Neural cell (in vitro differentiated cells): Measurements from ENCODE around the gene NLRX1. TPM values are rescaled to one million over a fixed set of nuclear protein-coding genes. Genes with fewer than 3 reads are reported as not detected.
"Not testable (repeated sequence)": the region's sequence is repeated elsewhere in the genome, so short reads cannot be mapped to it uniquely, and the experiment has no call there.

Experiments
- H2AFZ ChIP-seq: fragments of 200-600, 300-800 bp; sonication (generic), shearing (Covaris generic); 2 replicates; pipeline ENCODE4 v1.6.0; 2014; ENCODE audit warnings: low read depth, mild to moderate bottlenecking, antibody characterized with exemption, low read length, moderate library complexity
- H3F3A ChIP-seq: fragments of 200-600 bp; shearing (Covaris generic); 2 replicates; pipeline ENCODE4 v1.6.1; 2016; ENCODE audit warnings: mild to moderate bottlenecking, moderate library complexity, mixed read lengths, antibody characterized with exemption, low read length; ENCODE audit not compliant: insufficient read depth, poor library complexity, severe bottlenecking
- H3K27ac ChIP-seq: fragments of 200-600, 300-800 bp; sonication (generic), shearing (Covaris generic); 2 replicates; pipeline ENCODE4 v1.5.1; 2014; ENCODE audit warnings: mild to moderate bottlenecking, low read length, moderate library complexity
- H3K27me3 ChIP-seq: fragments of 300-800, 200-600 bp; sonication (generic), shearing (Covaris generic); 2 replicates; pipeline ENCODE4 v1.6.0; 2014; ENCODE audit warnings: mild to moderate bottlenecking, low read depth, low read length, moderate library complexity; ENCODE audit not compliant: insufficient read depth
- H3K36me3 ChIP-seq: fragments of 300-800, 200-600 bp; sonication (generic), shearing (Covaris generic); 2 replicates; pipeline ENCODE4 v1.5.1; 2014; ENCODE audit warnings: mild to moderate bottlenecking, antibody characterized with exemption, low read length, moderate library complexity; ENCODE audit not compliant: insufficient read depth
- H3K4me2 ChIP-seq: fragments of 300-800, 200-600 bp; sonication (generic), shearing (Covaris generic); 2 replicates; pipeline ENCODE4 v1.6.0; 2014; ENCODE audit warnings: mild to moderate bottlenecking, low read length
- H3K4me3 ChIP-seq: fragments of 300-800, 200-600 bp; sonication (generic), shearing (Covaris generic); 2 replicates; pipeline ENCODE4 v1.5.1; 2014; ENCODE audit warnings: mild to moderate bottlenecking, low read length, moderate library complexity
- H3K79me2 ChIP-seq: fragments of 200-600 bp; shearing (Covaris generic); replicated peaks from 2 replicates; pipeline ENCODE4 v1.6.0; 2014; ENCODE audit warnings: mild to moderate bottlenecking, low read length, moderate library complexity; ENCODE audit not compliant: insufficient read depth
- H3K9ac ChIP-seq: fragments of 300-800, 200-600 bp; sonication (generic), shearing (Covaris generic); 2 replicates; pipeline ENCODE4 v1.6.1; 2016; ENCODE audit warnings: mild to moderate bottlenecking, low read length, mixed read lengths
- H3K9me2 ChIP-seq: fragments of 200-600 bp; shearing (Covaris generic); 2 replicates; pipeline ENCODE4 v1.6.1; 2016; ENCODE audit warnings: mild to moderate bottlenecking, low read length, mixed read lengths; ENCODE audit not compliant: insufficient read depth
- H3K9me3 ChIP-seq: fragments of 200-600, 300-800 bp; sonication (generic), shearing (Covaris generic); 2 replicates; pipeline ENCODE4 v1.6.1; 2016; ENCODE audit warnings: mild to moderate bottlenecking, mixed run types, low read length, moderate library complexity, mixed read lengths
- H4K20me1 ChIP-seq: fragments of 200-600 bp; shearing (Covaris generic); 2 replicates; pipeline ENCODE4 v1.6.1; 2016; ENCODE audit warnings: mild to moderate bottlenecking, mixed run types; ENCODE audit not compliant: insufficient read depth
- CTCF ChIP-seq: fragments of 450-650 bp; IDR thresholded peaks from 2 replicates; pipeline ENCODE4 v1.5.1; 2014; ENCODE audit warnings: antibody characterized with exemption, mild to moderate bottlenecking, moderate library complexity; ENCODE audit not compliant: poor library complexity, severe bottlenecking
- EP300 ChIP-seq: fragments of 450-650 bp; conservative IDR thresholded peaks from 2 replicates; pipeline ENCODE4 v1.6.1; 2014; ENCODE audit warnings: antibody characterized with exemption, mild to moderate bottlenecking, moderate library complexity; ENCODE audit not compliant: poor library complexity, severe bottlenecking
- EZH2 ChIP-seq: fragments of 200-600, 300-800 bp; shearing (Covaris generic), sonication (generic); IDR thresholded peaks from 2 replicates; pipeline ENCODE4 v1.6.1; 2014; ENCODE audit warnings: antibody characterized with exemption, low read length, borderline replicate concordance, mild to moderate bottlenecking; ENCODE audit not compliant: insufficient read depth, poor library complexity, severe bottlenecking
- MXI1 ChIP-seq: fragments of 450-650 bp; conservative IDR thresholded peaks from 2 replicates; pipeline ENCODE4 v1.6.1; 2014; ENCODE audit warnings: antibody characterized with exemption, mild to moderate bottlenecking; ENCODE audit not compliant: poor library complexity, severe bottlenecking
- POLR2AphosphoS5 ChIP-seq: IDR thresholded peaks from 2 replicates; pipeline ENCODE4 v1.6.1; 2012
- RAD21 ChIP-seq: fragments of 450-650 bp; conservative IDR thresholded peaks from 2 replicates; pipeline ENCODE4 v1.6.1; 2014; ENCODE audit warnings: antibody characterized with exemption, mild to moderate bottlenecking, moderate library complexity
- REST ChIP-seq: IDR thresholded peaks from 2 replicates; pipeline ENCODE4 v1.6.1; 2012; ENCODE audit warnings: borderline replicate concordance
- SMC3 ChIP-seq: fragments of 450-650 bp; conservative IDR thresholded peaks from 2 replicates; pipeline ENCODE4 v1.6.1; 2014; ENCODE audit warnings: antibody characterized with exemption, mild to moderate bottlenecking, moderate library complexity; ENCODE audit not compliant: poor library complexity
- TAF1 ChIP-seq: IDR thresholded peaks from 2 replicates; pipeline ENCODE4 v1.6.1; 2012; ENCODE audit warnings: low read depth
- polyA plus RNA-seq: library from polyadenylated mRNA; depleted of rRNA; stranded (reverse); fragments of >200 nt; gene quantifications from 2 replicates; pipeline ENCODE4 v1.2.3, GENCODE V29; 2014

NLRX1 gene
- polyA plus RNA-seq, 1 donor from 2014 or later = 1.6 TPM

- not testable (repeated sequence) for H4K20me1 ChIP-seq, H3K9me3 ChIP-seq, H3K27me3 ChIP-seq, H3F3A ChIP-seq, H3K27ac ChIP-seq, H3K4me2 ChIP-seq, H3K36me3 ChIP-seq, H2AFZ ChIP-seq, H3K9me2 ChIP-seq, H3K9ac ChIP-seq, H3K4me3 ChIP-seq, H3K79me2 ChIP-seq
Measured at GRCh38 chr11:119191265-119191664, 22.7 kb downstream of the NLRX1 start.

GRCh38 chr11:119192111-119192510, 23.6 kb downstream of the NLRX1 start:
- H3K9me2 ChIP-seq = no peaks in the 10 kb centered on the region
- TF ChIP-seq SMC3 (no peak), REST (no peak), MXI1 (no peak), TAF1 (no peak), EZH2 (no peak), RAD21 (no peak), POLR2AphosphoS5 (no peak), EP300 (no peak), CTCF (no peak)
- no peak overlapping the region for H3K27ac ChIP-seq
- no peaks in the 10 kb centered on the region for H3K9me3 ChIP-seq
- no peak overlapping the region for H3K4me2 ChIP-seq
- no peaks in the 10 kb centered on the region for H4K20me1 ChIP-seq
- no peak overlapping the region for H3K9ac ChIP-seq
- H3F3A ChIP-seq = no peaks in the 10 kb centered on the region
- no peak overlapping the region for H2AFZ ChIP-seq
- H3K36me3 ChIP-seq = no peaks in the 10 kb centered on the region
- H3K4me3 ChIP-seq = no peak overlapping the region
- no peaks in the 10 kb centered on the region for H3K79me2 ChIP-seq
- no peaks in the 10 kb centered on the region for H3K27me3 ChIP-seq

GRCh38 chr11:119193001-119193400, 24.5 kb downstream of the NLRX1 start:
- Histone ChIP-seq H3K4me2 (no peak overlapping the region), H3K79me2 (no peaks in the 10 kb centered on the region), H3K27me3 (no peaks in the 10 kb centered on the region), H3K9me3 (no peaks in the 10 kb centered on the region), H3K4me3 (no peak overlapping the region), H3K9ac (no peak overlapping the region), H3K9me2 (no peaks in the 10 kb centered on the region), H3K27ac (no peak overlapping the region), H2AFZ (no peak overlapping the region), H3K36me3 (no peaks in the 10 kb centered on the region), H4K20me1 (no peaks in the 10 kb centered on the region), H3F3A (no peaks in the 10 kb centered on the region)
- no peak for TF ChIP-seq EP300
- no peak for TF ChIP-seq EZH2
